Upper lobe of right lung (tissue), 1 donor: ENCODE measurements around the gene OSM. TPM values are rescaled to one million over a fixed set of nuclear protein-coding genes. Genes with fewer than 3 reads are reported as not detected.
A peak's percentile ranks its signal among the peaks of the same experiment; 100 is the strongest.
"Not testable (repeated sequence)": the region's sequence is repeated elsewhere in the genome, so short reads cannot be mapped to it uniquely, and the experiment has no call there.

Experiments
- ATAC-seq: fragments of 200-7000 bp; cut with Tn5 transposase; one replicate; pipeline ENCODE4 v1.9.1; 2020; ENCODE audit warnings: mild to moderate bottlenecking, moderate library complexity
- DNase-seq: peaks from one replicate; pipeline ENCODE4 v3.0.0-alpha.2; 2020
- H3K27ac ChIP-seq: fragments of 200-600 bp; one replicate; pipeline ENCODE4 v1.8.0; 2022
- H3K27me3 ChIP-seq: fragments of 200-600 bp; one replicate; pipeline ENCODE4 v1.8.0; 2022; ENCODE audit warnings: mild to moderate bottlenecking
- H3K36me3 ChIP-seq: fragments of 200-600 bp; one replicate; pipeline ENCODE4 v1.8.0; 2022
- H3K4me1 ChIP-seq: fragments of 200-600 bp; one replicate; pipeline ENCODE4 v1.8.0; 2022
- H3K4me3 ChIP-seq: fragments of 200-600 bp; one replicate; pipeline ENCODE4 v1.8.0; 2022; ENCODE audit warnings: mild to moderate bottlenecking
- H3K9me3 ChIP-seq: fragments of 200-600 bp; one replicate; pipeline ENCODE4 v1.8.0; 2022
- CTCF ChIP-seq: fragments of 200-600 bp; IDR thresholded peaks from one replicate; pipeline ENCODE4 v1.8.0; 2022; ENCODE audit warnings: antibody characterized with exemption
- intact Hi-C: fragments of 100-400 bp; cut with DNase I; formaldehyde crosslinking; loops from one replicate; pipeline ENCODE4 v1.11.0; 2022
- total RNA-seq: library from RNA; stranded (reverse); fragmentation: NEBNext Ultra II Directional; extraction: Animal tissue kit (Norgen Biotek cat#: 25700); gene quantifications from one replicate; pipeline ENCODE4 v1.2.1, GENCODE V29; 2021
- donor health status: DM: no; HTN: yes; CAD: no; lungs with severe emphysema.

The OSM gene
- total RNA-seq, 1 donor from 2014 or later: 1.6 TPM

- ATAC-seq (no peak), DNase-seq (no peak)
- Histone ChIP-seq H3K27me3 (no peaks in the 10 kb centered on the region), H3K27ac (no peak overlapping the region), H3K4me3 (no peak overlapping the region), H3K4me1 (peaks cover 7% of the 10 kb centered on the region), H3K36me3 (no peaks in the 10 kb centered on the region), H3K9me3 (no peaks in the 10 kb centered on the region)
- TF ChIP-seq CTCF: no peak
- intact Hi-C loops: no loop called here
Observed at GRCh38 chr22:30217698-30218560, 48.7 kb downstream of the OSM start.

GRCh38 chr22:30216710-30217109, 49.9 kb downstream of the OSM start:
- Histone ChIP-seq H3K27me3 (no peaks in the 10 kb centered on the region), H3K4me3 (no peak overlapping the region), H3K27ac (no peak overlapping the region), H3K9me3 (no peaks in the 10 kb centered on the region), H3K4me1 (peaks cover 15% of the 10 kb centered on the region), H3K36me3 (no peaks in the 10 kb centered on the region)
- no peak for DNase-seq
- TF ChIP-seq CTCF: no peak
- no peak for ATAC-seq
- intact Hi-C loops: no loop called here

- intact Hi-C loops, H3K27ac ChIP-seq, DNase-seq, ATAC-seq, H3K27me3 ChIP-seq, H3K36me3 ChIP-seq, H3K4me3 ChIP-seq, H3K9me3 ChIP-seq: not testable (repeated sequence)
- peaks cover 15% of the 10 kb centered on the region for H3K4me1 ChIP-seq
Observed at GRCh38 chr22:30216272-30216671, 50.4 kb downstream of the OSM start.

- peaks cover 15% of the 10 kb centered on the region for H3K4me1 ChIP-seq
- H3K9me3 ChIP-seq: no peaks in the 10 kb centered on the region
- no peaks in the 10 kb centered on the region for H3K27me3 ChIP-seq
- DNase-seq (no peak), ATAC-seq (no peak)
- no peak overlapping the region for H3K4me3 ChIP-seq
- intact Hi-C loops: no loop called here
- no peaks in the 10 kb centered on the region for H3K36me3 ChIP-seq
- H3K27ac ChIP-seq: no peak overlapping the region
- no peak for TF ChIP-seq CTCF
Observed at GRCh38 chr22:30214703-30215407, 51.8 kb downstream of the OSM start.

- DNase-seq (peak; percentile 76), ATAC-seq (peak; percentile 61)
- no peak for TF ChIP-seq CTCF
- Histone ChIP-seq H3K9me3 (no peaks in the 10 kb centered on the region), H3K4me1 (peaks cover 28% of the 10 kb centered on the region), H3K4me3 (no peak overlapping the region), H3K36me3 (no peaks in the 10 kb centered on the region), H3K27me3 (no peaks in the 10 kb centered on the region), H3K27ac (peak overlapping the region; percentile 75)
- intact Hi-C loops: no loop called here
Observed at GRCh38 chr22:30212996-30213441, 53.6 kb downstream of the OSM start.

Other genes with a start within 250 kb of the OSM start
- gene HORMAD2, start 186.4 kb downstream of the OSM start, total RNA-seq: not detected
- 6.9 TPM for gene LIF, start 20.1 kb downstream of the OSM start, total RNA-seq
- 15.9 TPM for gene CASTOR1, start 22.7 kb upstream of the OSM start, total RNA-seq
- gene TBC1D10A, start 60.1 kb upstream of the OSM start, total RNA-seq: 29.6 TPM
- gene SF3A1, start 90.0 kb upstream of the OSM start, total RNA-seq: 164 TPM
- gene CCDC157, start 90.2 kb upstream of the OSM start, total RNA-seq: 2.7 TPM
- 16.5 TPM for gene RNF215, start 120.6 kb upstream of the OSM start, total RNA-seq
- gene SEC14L2, start 130.2 kb upstream of the OSM start, total RNA-seq: 7.1 TPM
- 11.3 TPM for gene MTFP1, start 158.9 kb upstream of the OSM start, total RNA-seq
- gene SEC14L3, start 205.2 kb upstream of the OSM start, total RNA-seq: not detected
- 16.8 TPM for gene SEC14L4, start 238.8 kb upstream of the OSM start, total RNA-seq